ENCODE results near the gene RGN.

DNA sequence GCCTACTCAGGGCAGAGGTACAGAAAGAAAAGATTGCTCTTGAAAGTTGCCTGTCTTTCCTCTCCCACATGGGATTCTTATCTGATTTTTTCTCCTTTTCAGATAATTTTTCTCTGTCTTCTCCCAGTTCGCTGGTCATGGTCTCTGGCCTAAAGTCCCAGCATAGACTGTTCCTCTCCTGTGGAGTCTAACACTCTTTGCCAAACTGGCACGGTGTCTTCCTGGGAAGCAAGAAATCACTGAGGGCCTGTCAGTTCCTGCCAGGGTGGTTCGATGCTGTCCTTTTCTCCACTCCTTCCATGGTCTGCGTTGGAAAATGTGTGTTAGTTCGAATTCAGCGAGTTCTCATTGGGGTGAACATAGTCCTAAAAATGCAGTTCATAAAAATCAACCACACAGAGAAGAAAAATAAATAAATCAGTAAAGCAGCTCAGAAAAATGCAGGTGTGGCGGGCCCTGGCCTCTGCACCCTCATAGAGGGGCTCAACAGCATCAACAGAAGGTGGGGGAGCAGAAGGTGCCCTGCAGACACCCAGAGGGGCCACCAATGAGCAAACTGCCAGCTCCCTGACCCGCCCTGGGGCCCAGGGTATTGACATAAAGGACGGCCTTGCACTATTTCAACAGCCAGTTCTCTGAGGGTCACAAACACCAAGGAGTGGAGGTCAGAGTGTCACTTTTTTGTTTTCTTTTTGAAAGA lies 2.1 kb downstream of the RGN start:
- TF ChIP-seq, protein P1, sequence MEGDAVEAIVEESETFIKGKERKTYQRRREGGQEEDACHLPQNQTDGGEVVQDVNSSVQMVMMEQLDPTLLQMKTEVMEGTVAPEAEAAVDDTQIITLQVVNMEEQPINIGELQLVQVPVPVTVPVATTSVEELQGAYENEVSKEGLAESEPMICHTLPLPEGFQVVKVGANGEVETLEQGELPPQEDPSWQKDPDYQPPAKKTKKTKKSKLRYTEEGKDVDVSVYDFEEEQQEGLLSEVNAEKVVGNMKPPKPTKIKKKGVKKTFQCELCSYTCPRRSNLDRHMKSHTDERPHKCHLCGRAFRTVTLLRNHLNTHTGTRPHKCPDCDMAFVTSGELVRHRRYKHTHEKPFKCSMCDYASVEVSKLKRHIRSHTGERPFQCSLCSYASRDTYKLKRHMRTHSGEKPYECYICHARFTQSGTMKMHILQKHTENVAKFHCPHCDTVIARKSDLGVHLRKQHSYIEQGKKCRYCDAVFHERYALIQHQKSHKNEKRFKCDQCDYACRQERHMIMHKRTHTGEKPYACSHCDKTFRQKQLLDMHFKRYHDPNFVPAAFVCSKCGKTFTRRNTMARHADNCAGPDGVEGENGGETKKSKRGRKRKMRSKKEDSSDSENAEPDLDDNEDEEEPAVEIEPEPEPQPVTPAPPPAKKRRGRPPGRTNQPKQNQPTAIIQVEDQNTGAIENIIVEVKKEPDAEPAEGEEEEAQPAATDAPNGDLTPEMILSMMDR (IDR thresholded peaks at IDR 0.05; ENCODE audit: low read depth, low read length): no peak
- no peak for TF ChIP-seq EZH2phosphoT487 (IDR thresholded peaks at IDR 0.05; ENCODE audit: low read depth)
